Omental fat pad (tissue), 4 donors: ENCODE results near the gene ADAM19. TPM values are rescaled to one million over a fixed set of nuclear protein-coding genes. Genes with fewer than 3 reads are reported as not detected.

ENCODE experiments used
- ATAC-seq: fragments of 150-250 bp; one replicate; pipeline ENCODE4 v1.9.1; 2016; ENCODE audit warnings: mild to moderate bottlenecking, moderate library complexity; ENCODE audit not compliant: low FRiP score
- DNase-seq: peaks from one replicate; pipeline ENCODE4 v3.0.0-alpha.2; 2019; ENCODE audit warnings: low spot score
- total RNA-seq, 4 donors: library from RNA; depleted of rRNA; stranded (reverse); fragments of >200 nt; gene quantifications; one replicate each; pipeline ENCODE4 v1.1.0, GENCODE V29; 2016
- TF ChIP-seq, protein P1 (sequence below), 3 donors: fragments of 450-650 bp; IDR thresholded peaks; one replicate each; pipeline ENCODE4 v1.5.1; 2016 to 2017; ENCODE audit warnings: antibody characterized with exemption in 3 of 3, mild to moderate bottlenecking in 3 of 3, moderate library complexity in 2 of 3

ADAM19 gene
- total RNA-seq, 4 donors from 2014 or later = 2.1 to 18.0 (median 9.1) TPM

GRCh38 chr5:157473383-157474320 lies 101.9 kb downstream of the ADAM19 start:
- ATAC-seq (no peak), DNase-seq (no peak)
- TF ChIP-seq, protein P1, sequence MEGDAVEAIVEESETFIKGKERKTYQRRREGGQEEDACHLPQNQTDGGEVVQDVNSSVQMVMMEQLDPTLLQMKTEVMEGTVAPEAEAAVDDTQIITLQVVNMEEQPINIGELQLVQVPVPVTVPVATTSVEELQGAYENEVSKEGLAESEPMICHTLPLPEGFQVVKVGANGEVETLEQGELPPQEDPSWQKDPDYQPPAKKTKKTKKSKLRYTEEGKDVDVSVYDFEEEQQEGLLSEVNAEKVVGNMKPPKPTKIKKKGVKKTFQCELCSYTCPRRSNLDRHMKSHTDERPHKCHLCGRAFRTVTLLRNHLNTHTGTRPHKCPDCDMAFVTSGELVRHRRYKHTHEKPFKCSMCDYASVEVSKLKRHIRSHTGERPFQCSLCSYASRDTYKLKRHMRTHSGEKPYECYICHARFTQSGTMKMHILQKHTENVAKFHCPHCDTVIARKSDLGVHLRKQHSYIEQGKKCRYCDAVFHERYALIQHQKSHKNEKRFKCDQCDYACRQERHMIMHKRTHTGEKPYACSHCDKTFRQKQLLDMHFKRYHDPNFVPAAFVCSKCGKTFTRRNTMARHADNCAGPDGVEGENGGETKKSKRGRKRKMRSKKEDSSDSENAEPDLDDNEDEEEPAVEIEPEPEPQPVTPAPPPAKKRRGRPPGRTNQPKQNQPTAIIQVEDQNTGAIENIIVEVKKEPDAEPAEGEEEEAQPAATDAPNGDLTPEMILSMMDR (IDR thresholded peaks at IDR 0.05) = no peak

- DNase-seq (no peak), ATAC-seq (no peak)
- TF ChIP-seq, protein P1 (IDR thresholded peaks at IDR 0.05) = no peak
Observed at GRCh38 chr5:157471709-157472108, 103.9 kb downstream of the ADAM19 start.

DNA sequence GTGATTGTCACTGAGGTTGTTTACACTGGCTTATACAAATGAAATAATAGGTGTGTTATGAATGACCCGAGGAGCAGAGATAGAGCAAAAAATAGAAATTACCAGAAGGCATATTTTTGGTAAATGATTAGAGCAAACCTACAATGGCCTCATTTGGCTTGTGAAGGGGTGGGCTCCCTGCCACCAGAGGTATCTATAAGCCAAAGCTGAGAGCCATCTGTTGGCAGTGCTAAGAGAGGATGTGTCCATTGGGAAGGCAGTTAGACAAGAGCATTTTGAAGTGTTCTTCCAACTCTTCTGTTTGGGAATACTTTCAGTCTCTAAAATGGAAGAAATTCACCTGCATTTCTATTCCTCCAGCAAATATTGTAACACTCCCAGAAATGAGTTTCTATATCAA lies 104.9 kb downstream of the ADAM19 start:
- ATAC-seq (no peak), DNase-seq (no peak)
- TF ChIP-seq, protein P1 (IDR thresholded peaks at IDR 0.05) = no peak

- no peak for DNase-seq
- ATAC-seq = no peak
- TF ChIP-seq, protein P1 (IDR thresholded peaks at IDR 0.05) = no peak
Observed at GRCh38 chr5:157469687-157470086, 105.9 kb downstream of the ADAM19 start.

DNA sequence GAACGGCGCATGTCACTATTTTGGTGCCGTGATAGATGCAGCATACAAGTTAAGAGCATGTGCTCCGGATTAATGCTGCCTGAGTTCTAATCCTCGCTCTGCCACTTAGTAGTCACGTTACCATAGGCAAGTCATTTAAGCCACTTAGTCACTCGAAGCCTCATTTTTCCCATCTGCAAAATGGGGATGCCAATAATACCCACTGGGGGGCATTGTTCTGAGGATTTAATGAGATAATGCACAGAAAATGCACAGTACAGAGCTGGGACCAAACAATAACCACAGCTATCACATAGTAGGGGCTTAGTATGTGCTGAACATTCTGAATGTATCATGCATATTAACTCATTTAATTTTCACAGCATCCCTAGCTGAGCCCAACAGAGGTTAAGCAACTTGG lies 106.5 kb downstream of the ADAM19 start:
- no peak for DNase-seq
- no peak for ATAC-seq
- TF ChIP-seq, protein P1 (IDR thresholded peaks at IDR 0.05) = no peak

DNA sequence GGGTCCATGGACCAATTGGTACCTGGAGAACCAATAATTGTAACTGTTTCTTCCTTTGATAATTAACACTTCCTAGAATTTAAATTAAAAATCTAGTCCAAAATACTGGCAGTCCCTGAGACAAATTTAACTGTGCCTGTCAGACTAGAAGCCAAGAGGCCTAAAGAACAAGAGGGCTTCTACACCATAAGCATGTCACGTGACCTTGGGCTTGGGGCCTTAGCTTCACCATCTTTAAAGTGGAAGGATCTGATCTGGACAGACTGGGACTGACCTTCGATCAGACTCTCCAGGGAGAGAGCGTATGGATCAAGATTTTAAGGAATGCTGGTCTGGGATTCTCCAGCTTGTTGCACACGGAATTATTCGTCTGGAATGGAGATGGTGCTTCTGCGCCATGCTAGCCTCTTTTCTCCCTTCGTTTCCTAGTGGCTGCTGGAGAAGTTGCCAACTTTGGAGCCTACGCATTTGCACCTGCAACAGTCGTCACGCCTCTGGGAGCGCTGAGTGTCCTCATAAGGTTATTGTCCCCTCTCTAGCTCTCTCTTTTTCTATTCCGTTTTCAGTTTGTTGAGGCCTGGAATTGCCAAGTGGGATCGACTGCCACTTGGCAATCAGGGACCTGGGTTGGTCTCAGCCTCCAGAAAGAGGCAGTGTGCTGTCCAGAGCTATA lies 107.1 kb downstream of the ADAM19 start:
- DNase-seq (no peak), ATAC-seq (no peak)
- TF ChIP-seq, protein P1 (IDR thresholded peaks at IDR 0.05) = no peak
